OCI-LY1 (cell line): ENCODE results near the gene MRGPRE.

Experiments used
- EZH2 ChIP-seq: fragments of 200-600 bp; sonication (generic), shearing (Covaris generic); IDR thresholded peaks from 2 replicates; pipeline ENCODE4 v1.8.0; 2017; ENCODE audit warnings: borderline replicate concordance, mixed run types, mild to moderate bottlenecking, antibody characterized with exemption, low read length, moderate library complexity, mixed read lengths
- TF ChIP-seq, protein P1 (sequence below): fragments of 200-600 bp; sonication (generic), shearing (Covaris generic); IDR thresholded peaks from 2 replicates; pipeline ENCODE4 v1.5.1; 2017; ENCODE audit warnings: mild to moderate bottlenecking, antibody characterized with exemption, low read length, moderate library complexity, mixed read lengths

DNA sequence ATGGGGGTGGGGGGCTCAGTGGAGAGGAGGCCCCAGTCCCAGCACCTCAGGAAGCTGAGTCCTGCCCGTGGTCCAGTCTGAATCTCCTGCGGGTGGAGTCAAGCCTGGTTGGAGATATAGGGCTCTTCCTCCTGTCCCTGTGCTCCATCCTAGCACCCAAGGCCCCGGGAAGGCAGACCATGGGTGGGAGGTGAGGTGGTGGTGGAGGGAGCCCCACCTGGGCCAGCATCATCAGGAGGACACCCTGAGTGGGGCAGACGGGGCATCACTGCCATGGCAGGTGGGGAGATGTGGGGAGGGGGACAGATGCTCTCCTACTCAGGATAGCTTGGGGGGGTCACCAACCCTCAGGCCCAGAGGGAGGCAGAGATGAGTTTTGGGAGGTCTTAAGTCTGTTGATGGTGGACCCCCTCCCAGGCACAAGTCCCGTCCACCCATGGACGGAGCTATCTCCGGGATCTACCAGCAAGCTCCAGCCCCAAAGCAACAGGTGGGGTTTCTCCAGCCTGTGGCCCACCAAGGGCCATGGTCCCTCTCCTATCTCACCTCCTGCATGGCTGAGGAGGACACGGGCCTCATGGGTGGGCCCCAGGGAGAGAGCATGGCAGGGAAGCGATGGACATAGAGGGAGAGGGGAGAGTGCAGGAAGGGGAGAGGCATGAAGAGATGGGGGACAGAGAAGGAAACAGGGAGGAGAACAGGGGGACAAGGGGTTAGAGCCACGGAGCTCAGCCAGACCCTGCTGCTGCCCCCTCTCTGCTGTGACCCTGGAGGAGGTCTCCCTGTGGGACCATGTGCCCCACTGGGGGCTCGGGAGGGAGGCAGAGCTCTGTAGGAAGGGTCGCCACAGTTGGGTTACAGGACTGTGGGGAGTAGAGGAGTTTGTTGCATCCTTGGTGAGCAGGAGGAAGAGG is 1.3 kb downstream of the MRGPRE start:
- TF ChIP-seq, protein P1, sequence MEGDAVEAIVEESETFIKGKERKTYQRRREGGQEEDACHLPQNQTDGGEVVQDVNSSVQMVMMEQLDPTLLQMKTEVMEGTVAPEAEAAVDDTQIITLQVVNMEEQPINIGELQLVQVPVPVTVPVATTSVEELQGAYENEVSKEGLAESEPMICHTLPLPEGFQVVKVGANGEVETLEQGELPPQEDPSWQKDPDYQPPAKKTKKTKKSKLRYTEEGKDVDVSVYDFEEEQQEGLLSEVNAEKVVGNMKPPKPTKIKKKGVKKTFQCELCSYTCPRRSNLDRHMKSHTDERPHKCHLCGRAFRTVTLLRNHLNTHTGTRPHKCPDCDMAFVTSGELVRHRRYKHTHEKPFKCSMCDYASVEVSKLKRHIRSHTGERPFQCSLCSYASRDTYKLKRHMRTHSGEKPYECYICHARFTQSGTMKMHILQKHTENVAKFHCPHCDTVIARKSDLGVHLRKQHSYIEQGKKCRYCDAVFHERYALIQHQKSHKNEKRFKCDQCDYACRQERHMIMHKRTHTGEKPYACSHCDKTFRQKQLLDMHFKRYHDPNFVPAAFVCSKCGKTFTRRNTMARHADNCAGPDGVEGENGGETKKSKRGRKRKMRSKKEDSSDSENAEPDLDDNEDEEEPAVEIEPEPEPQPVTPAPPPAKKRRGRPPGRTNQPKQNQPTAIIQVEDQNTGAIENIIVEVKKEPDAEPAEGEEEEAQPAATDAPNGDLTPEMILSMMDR = no peak
- TF ChIP-seq EZH2 = no peak
